GM19240 (cell line): Measurements from ENCODE around the gene PDE4B.

Source experiments
- DNase-seq: peaks from one replicate; pipeline ENCODE4 v3.0.0; 2011; ENCODE audit warnings: low spot score; ENCODE audit not compliant: insufficient read length

The PDE4B gene

GRCh38 chr1:66356605-66357004, 563.9 kb downstream of the PDE4B start:
- no peak for DNase-seq

- DNase-seq = no peak
These were observed 564.3 kb downstream of the PDE4B start for GRCh38 chr1:66357021-66357420.

- no peak for DNase-seq
These were observed 564.9 kb downstream of the PDE4B start for GRCh38 chr1:66357478-66358197.

- DNase-seq = no peak
These were observed 566.6 kb downstream of the PDE4B start for GRCh38 chr1:66359269-66359668.

- DNase-seq = no peak
These were observed 567.1 kb downstream of the PDE4B start for GRCh38 chr1:66359815-66360214.

GRCh38 chr1:66360285-66360724, 567.6 kb downstream of the PDE4B start:
- DNase-seq = no peak

GRCh38 chr1:66364578-66365391, 572.1 kb downstream of the PDE4B start:
- no peak for DNase-seq

GRCh38 chr1:66365635-66366034, 572.9 kb downstream of the PDE4B start:
- no peak for DNase-seq

GRCh38 chr1:66366634-66367033, 573.9 kb downstream of the PDE4B start:
- no peak for DNase-seq

- no peak for DNase-seq
These were observed 574.7 kb downstream of the PDE4B start for GRCh38 chr1:66367369-66367768.

GRCh38 chr1:66368261-66368660, 575.6 kb downstream of the PDE4B start:
- DNase-seq = no peak

- no peak for DNase-seq
These were observed 577.8 kb downstream of the PDE4B start for GRCh38 chr1:66370462-66370971.

- DNase-seq = no peak
These were observed 578.7 kb downstream of the PDE4B start for GRCh38 chr1:66371233-66372005.

- no peak for DNase-seq
These were observed 579.9 kb downstream of the PDE4B start for GRCh38 chr1:66372522-66373101.

- DNase-seq = no peak
These were observed 580.5 kb downstream of the PDE4B start for GRCh38 chr1:66373157-66373591.

- DNase-seq = no peak
These were observed 581.5 kb downstream of the PDE4B start for GRCh38 chr1:66374148-66374547.

GRCh38 chr1:66374561-66375111, 581.9 kb downstream of the PDE4B start:
- DNase-seq = no peak

- DNase-seq = no peak
These were observed 582.4 kb downstream of the PDE4B start for GRCh38 chr1:66375125-66375524.

- no peak for DNase-seq
These were observed 587.9 kb downstream of the PDE4B start for GRCh38 chr1:66380452-66381212.

GRCh38 chr1:66381621-66382275, 589.1 kb downstream of the PDE4B start:
- DNase-seq = no peak
